H9 (cell line): Measurements from ENCODE around the gene PDE6D. TPM values are rescaled to one million over a fixed set of nuclear protein-coding genes. Genes with fewer than 3 reads are reported as not detected.

Source experiments
- DNase-seq: peaks from one replicate; pipeline ENCODE4 v3.0.0-alpha.2; 2017
- H2AFZ ChIP-seq: one replicate; pipeline ENCODE4 v1.6.1; 2013; ENCODE audit warnings: mild to moderate bottlenecking, low read length, control low read depth, moderate library complexity
- H2AK5ac ChIP-seq: 2 replicates; pipeline ENCODE4 v1.6.1; 2013; ENCODE audit warnings: low read length, control low read depth, mixed read lengths; ENCODE audit not compliant: insufficient read length
- H2BK120ac ChIP-seq: one replicate; pipeline ENCODE4 v1.6.1; 2013; ENCODE audit warnings: low read depth, mild to moderate bottlenecking, low read length, control low read depth, inconsistent platforms; ENCODE audit not compliant: poor library complexity, severe bottlenecking
- H2BK12ac ChIP-seq: 2 replicates; pipeline ENCODE4 v1.6.1; 2013; ENCODE audit warnings: low read length, control low read depth, mixed read lengths, low read depth; ENCODE audit not compliant: insufficient read length
- H2BK15ac ChIP-seq: 2 replicates; pipeline ENCODE4 v1.6.1; 2013; ENCODE audit warnings: low read depth, low read length, control low read depth
- H2BK20ac ChIP-seq: one replicate; pipeline ENCODE4 v1.6.1; 2013; ENCODE audit warnings: low read depth, mild to moderate bottlenecking, low read length, control low read depth, inconsistent platforms; ENCODE audit not compliant: poor library complexity, severe bottlenecking
- H2BK5ac ChIP-seq: 2 replicates; pipeline ENCODE4 v1.6.1; 2013; ENCODE audit warnings: low read length, control low read depth, mixed read lengths; ENCODE audit not compliant: insufficient read length
- H3K14ac ChIP-seq: 2 replicates; pipeline ENCODE4 v1.6.1; 2013; ENCODE audit warnings: low read length, control low read depth; ENCODE audit not compliant: insufficient read depth
- H3K18ac ChIP-seq: 2 replicates; pipeline ENCODE4 v1.6.1; 2013; ENCODE audit warnings: low read depth, mild to moderate bottlenecking, mixed read lengths, low read length, control low read depth; ENCODE audit not compliant: insufficient read length
- H3K23ac ChIP-seq: 2 replicates; pipeline ENCODE4 v1.6.1; 2013; ENCODE audit warnings: low read length, control low read depth, mixed read lengths, low read depth; ENCODE audit not compliant: insufficient read length
- H3K23me2 ChIP-seq: 2 replicates; pipeline ENCODE4 v1.6.1; 2013; ENCODE audit warnings: low read depth, mild to moderate bottlenecking, mixed read lengths, low read length, control low read depth; ENCODE audit not compliant: insufficient read length, poor library complexity, severe bottlenecking
- H3K27ac ChIP-seq: 2 replicates; pipeline ENCODE4 v1.5.1; 2013; ENCODE audit warnings: low read length, control low read depth, mixed read lengths, low read depth; ENCODE audit not compliant: insufficient read length
- H3K27me3 ChIP-seq: 2 replicates; pipeline ENCODE4 v1.6.1; 2013; ENCODE audit warnings: low read length, control low read depth, inconsistent platforms; ENCODE audit not compliant: insufficient read depth
- H3K4ac ChIP-seq: 2 replicates; pipeline ENCODE4 v1.6.1; 2013; ENCODE audit warnings: low read depth, mild to moderate bottlenecking, control low read depth, inconsistent platforms, low read length, moderate library complexity
- H3K4me1 ChIP-seq: 2 replicates; pipeline ENCODE4 v1.6.1; 2013; ENCODE audit warnings: low read length, control low read depth, inconsistent platforms; ENCODE audit not compliant: insufficient read depth
- H3K4me2 ChIP-seq: 2 replicates; pipeline ENCODE4 v1.6.1; 2013; ENCODE audit warnings: low read length, control low read depth, mixed read lengths; ENCODE audit not compliant: insufficient read length, insufficient read depth
- H3K56ac ChIP-seq: 2 replicates; pipeline ENCODE4 v1.6.1; 2013; ENCODE audit warnings: low read depth, mild to moderate bottlenecking, mixed read lengths, low read length, control low read depth; ENCODE audit not compliant: insufficient read length
- H3K79me1 ChIP-seq: 2 replicates; pipeline ENCODE4 v1.6.1; 2013; ENCODE audit warnings: low read depth, mild to moderate bottlenecking, moderate library complexity, low read length, control low read depth, inconsistent platforms; ENCODE audit not compliant: insufficient read depth, poor library complexity, severe bottlenecking
- H3K79me2 ChIP-seq: 2 replicates; pipeline ENCODE4 v1.6.1; 2013; ENCODE audit warnings: low read length, control low read depth, inconsistent platforms; ENCODE audit not compliant: insufficient read depth
- H3K9ac ChIP-seq: 2 replicates; pipeline ENCODE4 v1.6.1; 2013; ENCODE audit warnings: low read length, control low read depth, mixed read lengths; ENCODE audit not compliant: insufficient read length; ENCODE audit errors: extremely low read depth
- H3K9me3 ChIP-seq: one replicate; pipeline ENCODE4 v1.6.1; 2013; ENCODE audit warnings: low read depth, low read length, inconsistent platforms; ENCODE audit not compliant: control insufficient read depth
- H3T11ph ChIP-seq: one replicate; pipeline ENCODE4 v1.6.1; 2013; ENCODE audit warnings: mild to moderate bottlenecking, low read length, control low read depth, inconsistent platforms
- H4K20me1 ChIP-seq: one replicate; pipeline ENCODE4 v1.6.1; 2013; ENCODE audit not compliant: control insufficient read depth, insufficient read length, insufficient read depth
- H4K5ac ChIP-seq: 2 replicates; pipeline ENCODE4 v1.6.1; 2013; ENCODE audit warnings: low read depth, mild to moderate bottlenecking, mixed read lengths, low read length, control low read depth; ENCODE audit not compliant: insufficient read length
- H4K8ac ChIP-seq: replicated peaks from 2 replicates; pipeline ENCODE4 v1.6.1; 2013; ENCODE audit warnings: low read length, control low read depth, mixed read lengths, low read depth; ENCODE audit not compliant: insufficient read length
- H4K91ac ChIP-seq: 2 replicates; pipeline ENCODE4 v1.6.1; 2013; ENCODE audit warnings: low read depth, mild to moderate bottlenecking, moderate library complexity, mixed read lengths, low read length, control low read depth; ENCODE audit not compliant: insufficient read length
- H3K27ac Mint-ChIP-seq, 3 experiments: 2 replicates in 2 of 3; 3 replicates in 1 of 3; pipeline ENCODE4 v1.8.0; 2020 to 2021; ENCODE audit warnings: mixed read lengths in 3 of 3, mild to moderate bottlenecking in 1 of 3, moderate library complexity in 1 of 3
- H3K27me3 Mint-ChIP-seq: 2 replicates; pipeline ENCODE4 v1.8.0; 2021; ENCODE audit warnings: low read depth, mild to moderate bottlenecking, moderate library complexity, mixed read lengths
- H3K36me3 Mint-ChIP-seq, 3 experiments: 2 replicates in 2 of 3; 3 replicates in 1 of 3; pipeline ENCODE4 v1.8.0; 2020 to 2021; ENCODE audit warnings: low read depth in 3 of 3, mixed read lengths in 3 of 3; ENCODE audit not compliant: insufficient read depth in 1 of 3
- H3K4me1 Mint-ChIP-seq, 2 experiments: 2 replicates each; pipeline ENCODE4 v1.8.0; 2020; ENCODE audit warnings: mixed read lengths in 2 of 2
- H3K4me3 Mint-ChIP-seq, 2 experiments: 2 replicates in 1 of 2; 3 replicates in 1 of 2; pipeline ENCODE4 v1.8.0; 2020 to 2021; ENCODE audit warnings: mild to moderate bottlenecking in 2 of 2, mixed read lengths in 2 of 2, moderate library complexity in 1 of 2
- H3K9me3 Mint-ChIP-seq, 2 experiments: 2 replicates in 1 of 2; 3 replicates in 1 of 2; pipeline ENCODE4 v1.8.0; 2020; ENCODE audit warnings: mild to moderate bottlenecking in 2 of 2, mixed read lengths in 2 of 2, moderate library complexity in 1 of 2
- WGBS: extraction: QIAGEN DNeasy Blood & Tissue Kit; methylation state at CpG from one replicate; pipeline ENCODE4 v1.1.7; 2013; ENCODE audit warnings: missing lambda C conversion rate, low lambda C conversion rate, mixed read lengths; ENCODE audit not compliant: insufficient read length; ENCODE audit errors: extremely low coverage; 5-methylcytosine and 5-hydroxymethylcytosine counted together
- total RNA-seq: library from RNA; stranded (reverse); gene quantifications from 2 replicates; pipeline ENCODE4 v1.2.1, GENCODE V29; 2021
- TF ChIP-seq, protein P1 (sequence below): fragments of 200-600 bp; sonication (generic); conservative IDR thresholded peaks from 3 replicates; pipeline ENCODE4 v1.8.0; 2021; ENCODE audit warnings: antibody characterized with exemption, mild to moderate bottlenecking

The PDE6D gene
- total RNA-seq, 1 experiment from 2014 or later: 33.7 TPM

DNA sequence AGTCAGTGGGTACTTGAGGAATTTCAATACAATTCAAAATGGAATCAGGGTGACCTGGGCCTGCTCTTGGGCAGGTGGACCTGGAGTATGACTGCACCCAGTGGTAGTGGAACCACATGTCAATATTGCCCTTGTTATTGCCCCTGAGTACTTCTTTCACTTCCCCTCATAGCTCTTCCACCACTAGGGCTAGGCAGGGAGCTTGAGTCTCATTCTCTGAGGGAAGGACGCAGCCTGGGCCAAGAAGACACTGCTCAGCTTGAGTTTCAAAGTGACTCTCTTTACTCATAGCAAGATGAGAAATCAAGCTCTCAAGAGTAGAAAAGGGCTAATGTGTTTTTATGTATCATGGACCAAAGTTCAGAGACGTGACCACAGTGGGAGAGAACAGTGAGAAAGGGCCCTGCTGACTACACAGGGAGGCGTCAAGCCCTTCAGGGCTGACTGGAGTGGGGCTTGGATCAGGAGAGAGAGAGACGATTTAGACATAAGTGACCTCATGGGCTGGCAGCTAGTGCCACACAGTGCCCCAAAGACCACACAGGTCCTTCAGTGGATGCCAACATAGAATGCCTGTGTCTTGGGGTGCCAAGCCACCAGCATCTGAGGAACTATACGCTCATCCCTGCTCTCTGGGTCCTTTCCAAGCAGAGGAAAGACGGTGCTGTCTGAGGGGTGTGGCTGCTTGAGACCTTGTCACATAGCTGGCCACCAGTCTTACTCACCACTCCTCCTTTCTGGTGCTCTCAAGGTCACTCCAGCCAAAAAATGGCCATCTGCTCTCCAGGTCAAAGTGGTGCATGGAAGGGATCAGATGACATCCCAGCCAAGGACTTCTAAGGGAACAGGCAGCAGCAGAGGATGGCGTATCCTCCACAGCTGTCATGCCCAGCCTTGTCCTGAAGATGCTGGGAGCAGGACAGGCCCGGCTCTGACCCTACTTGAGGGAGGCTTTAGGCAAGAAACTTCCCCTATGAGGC is 59.8 kb downstream of the PDE6D start:
- H3T11ph ChIP-seq: no peak overlapping the region
- Mint-ChIP-seq H3K9me3 (no peaks in the 10 kb centered on the region), H3K36me3 (peaks cover 0 to 2% (median 0%) of the 10 kb centered on the region in 3 experiments; a peak in 2 of 7 replicates), H3K27ac (no peak overlapping the region), H3K27me3 (no peaks in the 10 kb centered on the region; the same call in 1 of the 2 replicates), H3K4me3 (no peak overlapping the region), H3K4me1 (peaks cover 17 to 31% of the 10 kb centered on the region in 2 experiments)
- no peaks in the 10 kb centered on the region for H3K4me1 ChIP-seq
- H3K9ac ChIP-seq: no peak overlapping the region
- no peak overlapping the region for H2BK12ac ChIP-seq
- H3K79me1 ChIP-seq: no peaks in the 10 kb centered on the region
- H2AK5ac ChIP-seq: no peak overlapping the region
- H3K4me2 ChIP-seq: no peak overlapping the region
- H3K4ac ChIP-seq: no peak overlapping the region
- H4K8ac ChIP-seq: no peak overlapping the region
- H3K27ac ChIP-seq: no peak overlapping the region
- H2BK120ac ChIP-seq: no peak overlapping the region
- no peak overlapping the region for H2BK20ac ChIP-seq
- no peak overlapping the region for H3K14ac ChIP-seq
- H3K56ac ChIP-seq: no peak overlapping the region
- no peak for DNase-seq
- WGBS: no CpG with 5 or more reads among the region's 8 CpGs
- H3K79me2 ChIP-seq: no peaks in the 10 kb centered on the region
- no peak overlapping the region for H4K91ac ChIP-seq
- no peaks in the 10 kb centered on the region for H3K27me3 ChIP-seq
- no peak overlapping the region for H4K5ac ChIP-seq
- no peaks in the 10 kb centered on the region for H4K20me1 ChIP-seq
- H3K18ac ChIP-seq: no peak overlapping the region
- no peak overlapping the region for H3K23ac ChIP-seq
- H3K9me3 ChIP-seq: no peaks in the 10 kb centered on the region
- no peak overlapping the region for H2AFZ ChIP-seq
- no peak overlapping the region for H2BK5ac ChIP-seq
- H3K23me2 ChIP-seq: no peaks in the 10 kb centered on the region
- TF ChIP-seq, protein P1, sequence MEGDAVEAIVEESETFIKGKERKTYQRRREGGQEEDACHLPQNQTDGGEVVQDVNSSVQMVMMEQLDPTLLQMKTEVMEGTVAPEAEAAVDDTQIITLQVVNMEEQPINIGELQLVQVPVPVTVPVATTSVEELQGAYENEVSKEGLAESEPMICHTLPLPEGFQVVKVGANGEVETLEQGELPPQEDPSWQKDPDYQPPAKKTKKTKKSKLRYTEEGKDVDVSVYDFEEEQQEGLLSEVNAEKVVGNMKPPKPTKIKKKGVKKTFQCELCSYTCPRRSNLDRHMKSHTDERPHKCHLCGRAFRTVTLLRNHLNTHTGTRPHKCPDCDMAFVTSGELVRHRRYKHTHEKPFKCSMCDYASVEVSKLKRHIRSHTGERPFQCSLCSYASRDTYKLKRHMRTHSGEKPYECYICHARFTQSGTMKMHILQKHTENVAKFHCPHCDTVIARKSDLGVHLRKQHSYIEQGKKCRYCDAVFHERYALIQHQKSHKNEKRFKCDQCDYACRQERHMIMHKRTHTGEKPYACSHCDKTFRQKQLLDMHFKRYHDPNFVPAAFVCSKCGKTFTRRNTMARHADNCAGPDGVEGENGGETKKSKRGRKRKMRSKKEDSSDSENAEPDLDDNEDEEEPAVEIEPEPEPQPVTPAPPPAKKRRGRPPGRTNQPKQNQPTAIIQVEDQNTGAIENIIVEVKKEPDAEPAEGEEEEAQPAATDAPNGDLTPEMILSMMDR: no peak
- H2BK15ac ChIP-seq: no peak overlapping the region
